ENCODE data around the gene GRIN2A.

DNA sequence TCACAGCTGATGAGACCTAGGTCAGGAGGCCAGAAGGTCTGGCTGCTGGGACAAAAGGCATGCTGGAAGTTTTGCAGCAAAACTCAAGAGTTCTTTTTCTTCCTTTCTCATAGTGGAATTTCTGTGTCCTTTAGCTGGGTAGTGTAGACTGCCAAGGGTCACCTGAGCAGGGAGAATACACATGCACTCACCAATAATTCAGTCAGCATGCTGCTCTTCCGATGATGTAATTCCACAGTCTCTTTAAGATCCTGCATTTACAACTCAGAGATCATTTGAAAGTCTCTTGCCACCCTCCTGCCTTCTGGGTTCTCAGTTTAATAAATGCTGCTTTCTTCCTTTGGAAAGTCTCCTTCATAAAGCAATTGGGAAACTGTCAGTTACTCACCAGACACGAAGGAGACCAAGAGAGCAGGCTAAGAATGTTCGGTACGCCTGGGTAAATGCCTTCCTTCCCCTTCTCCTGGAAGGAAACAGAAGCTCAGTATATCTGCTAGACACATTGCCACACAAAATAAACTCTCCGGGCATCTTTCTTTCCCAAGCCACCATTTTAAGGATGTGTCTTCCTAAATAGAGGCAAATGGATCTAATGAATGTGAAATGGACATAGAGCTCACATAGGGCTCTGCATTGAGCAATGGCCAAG, 473.1 kb downstream of the GRIN2A start:
- no peak for TF ChIP-seq POLR2A (IDR thresholded peaks at IDR 0.05; ENCODE audit: low read length)
- no peak for TF ChIP-seq GATA1 (IDR thresholded peaks at IDR 0.05; ENCODE audit: low read depth, low read length)

Measured in erythroblast (primary cell).